Spleen (tissue), 7 donors: Measurements from ENCODE around the gene ERG.

ENCODE experiments used
- CTCF ChIP-seq, 11 experiments: fragments of 200-600 bp in 7 of 11; fragments of 450-650 bp in 4 of 11; sonication (generic) in 4 of 11; IDR thresholded peaks in 8 of 11; conservative IDR thresholded peaks in 3 of 11; 1 replicate in 7 of 11; 2 replicates in 4 of 11; pipeline versions ENCODE4 v1.4.0 to v1.8.0; 2016 to 2021; ENCODE audit warnings: antibody characterized with exemption in 11 of 11, inconsistent platforms in 4 of 11, mild to moderate bottlenecking in 1 of 11
- POLR2A ChIP-seq, 3 donors: fragments of 450-650 bp; IDR thresholded peaks; one replicate each; pipeline ENCODE4 v1.5.1; 2017; ENCODE audit warnings: antibody characterized with exemption in 3 of 3, mild to moderate bottlenecking in 1 of 3
- POLR2AphosphoS5 ChIP-seq, 3 donors: sonication (generic); formaldehyde crosslinking; IDR thresholded peaks; one replicate each; pipeline ENCODE4 v1.5.1; 2017; ENCODE audit warnings: antibody characterized with exemption in 3 of 3
- donor health status: DM: no; HTN: no; CAD: no; lungs with moderate emphysema.
- donor health status: DM: no; HTN: no; CAD: no.
- donor health status: DM: no; HTN: no; CAD: no.

GRCh38 chr21:38455403-38455802, 42.9 kb downstream of the ERG start:
- no peak for TF ChIP-seq CTCF (IDR thresholded peaks at IDR 0.05 in 8 of 11, conservative IDR thresholded peaks at IDR 0.05 in 3 of 11)
- TF ChIP-seq POLR2A (IDR thresholded peaks at IDR 0.05) = no peak
- TF ChIP-seq POLR2AphosphoS5 (IDR thresholded peaks at IDR 0.05) = no peak
